GM19025 (cell line): Measurements from ENCODE around the gene C8G.

Experiments used
- ATAC-seq: cut with Tn5 transposase; IDR thresholded peaks from one replicate; pipeline ENCODE4 v1.9.1; 2021; ENCODE audit warnings: mild to moderate bottlenecking, low read depth, moderate library complexity; ENCODE audit not compliant: unreplicated experiment

The C8G gene

DNA sequence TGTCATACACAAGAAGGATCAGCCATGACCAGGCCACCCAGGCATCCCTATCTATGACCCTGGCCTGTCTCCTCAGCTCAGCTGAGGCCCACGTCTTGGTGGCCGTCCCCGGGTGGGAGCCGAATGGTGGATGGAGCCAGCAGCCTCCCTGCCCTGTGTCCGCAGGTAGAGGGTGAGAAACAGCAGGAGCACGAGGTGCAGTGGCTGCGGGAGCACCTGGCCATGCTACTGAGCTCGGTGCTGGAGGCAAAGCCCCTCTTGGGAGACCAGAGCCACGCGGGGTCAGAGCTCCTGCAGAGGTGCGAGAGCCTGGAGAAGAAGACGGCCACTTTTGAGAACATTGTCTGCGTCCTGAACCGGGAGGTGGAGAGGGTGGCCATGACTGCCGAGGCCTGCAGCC lies 25.0 kb upstream of the C8G start:
- no peak for ATAC-seq

GRCh38 chr9:136920734-136921231 lies 24.3 kb upstream of the C8G start:
- ATAC-seq: no peak

DNA sequence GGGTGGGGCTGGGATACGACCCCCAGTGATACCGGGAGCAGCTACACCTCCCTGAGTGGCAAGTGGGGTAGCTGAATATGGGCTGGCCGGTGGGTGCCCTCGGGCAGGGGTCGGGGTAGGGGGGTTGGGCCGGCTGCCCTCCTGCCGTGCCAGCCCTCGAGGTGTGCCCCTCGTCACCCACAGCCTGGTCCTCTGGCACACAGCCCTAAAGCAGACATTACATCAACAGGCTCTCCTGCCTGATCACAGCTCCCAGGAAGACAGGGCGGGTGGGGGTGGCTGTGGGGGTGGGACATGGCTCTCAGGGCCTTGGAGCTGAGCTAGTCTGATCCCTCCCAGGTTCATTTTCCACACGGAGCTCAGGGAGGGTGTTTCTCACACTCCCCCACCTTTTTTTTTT lies 23.7 kb upstream of the C8G start:
- ATAC-seq: no peak

DNA sequence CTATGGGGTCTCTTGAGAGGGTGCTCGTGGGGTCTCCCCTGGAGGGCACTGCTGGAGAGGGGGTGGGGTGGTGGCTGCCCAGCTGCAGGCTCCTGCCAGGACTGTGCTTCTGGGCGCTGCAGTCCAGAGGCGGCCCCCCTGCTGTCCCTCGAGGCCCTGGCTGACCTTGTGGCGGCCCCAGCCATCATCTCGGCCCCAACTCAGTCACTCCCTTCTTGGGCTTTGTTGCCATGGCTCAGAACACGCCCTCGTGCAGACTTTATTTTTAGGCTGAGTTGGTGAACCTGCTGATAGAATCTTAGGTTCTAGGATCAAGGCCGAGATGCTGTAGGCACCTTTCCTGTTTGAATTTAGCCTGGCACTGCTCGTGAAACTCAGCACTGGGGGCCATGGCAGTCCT lies 23.3 kb upstream of the C8G start:
- no peak for ATAC-seq

DNA sequence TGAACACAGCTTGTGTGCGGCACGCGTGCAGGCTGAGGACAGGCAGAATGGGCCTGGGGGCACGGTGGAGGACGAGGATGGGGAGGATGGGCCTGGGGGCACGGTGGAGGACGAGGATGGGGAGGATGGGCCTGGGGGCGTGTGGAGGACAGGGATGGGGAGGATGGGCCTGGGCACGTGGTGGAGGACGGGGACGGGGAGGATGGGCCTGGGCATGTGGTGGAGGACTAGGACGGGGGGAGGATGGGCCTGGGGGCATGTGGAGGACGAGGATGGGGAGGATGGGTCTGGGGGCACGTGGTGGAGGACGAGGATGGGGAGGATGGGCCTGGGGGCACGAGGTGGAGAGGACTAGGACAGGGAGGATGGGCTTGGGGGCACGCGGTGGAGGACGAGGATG lies 22.5 kb upstream of the C8G start:
- no peak for ATAC-seq

GRCh38 chr9:136923881-136924280 lies 21.2 kb upstream of the C8G start:
- no peak for ATAC-seq

DNA sequence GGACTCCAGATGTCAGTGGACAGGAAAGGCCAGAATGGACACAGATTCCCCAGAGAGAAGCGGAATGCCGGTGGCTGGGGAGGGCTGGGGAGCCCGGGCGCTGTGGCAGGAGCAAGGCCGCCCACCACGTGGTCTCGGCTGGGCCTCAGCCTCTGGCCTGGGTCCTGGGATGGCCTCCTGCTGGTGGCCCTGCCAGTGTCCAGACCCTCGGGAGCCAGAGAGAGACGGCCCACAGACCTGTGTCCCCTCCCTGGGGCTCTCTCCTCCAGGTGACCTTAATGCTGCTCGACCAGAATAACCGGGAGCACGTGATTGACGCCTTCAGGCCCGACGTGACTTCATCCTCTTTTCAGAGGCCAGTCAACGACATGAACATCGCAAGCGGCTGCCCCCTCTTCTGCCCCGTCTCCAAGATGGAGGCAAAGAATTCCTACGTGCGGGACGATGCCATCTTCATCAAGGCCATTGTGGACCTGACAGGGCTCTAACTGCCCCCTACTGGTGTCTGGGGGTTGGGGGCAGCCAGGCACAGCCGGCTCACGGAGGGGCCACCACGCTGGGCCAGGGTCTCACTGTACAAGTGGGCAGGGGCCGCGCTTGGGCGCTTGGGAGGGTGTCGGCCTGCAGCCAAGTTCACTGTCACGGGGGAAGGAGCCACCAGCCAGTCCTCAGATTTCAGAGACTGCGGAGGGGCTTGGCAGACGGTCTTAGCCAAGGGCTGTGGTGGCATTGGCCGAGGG lies 19.5 kb upstream of the C8G start:
- no peak for ATAC-seq

DNA sequence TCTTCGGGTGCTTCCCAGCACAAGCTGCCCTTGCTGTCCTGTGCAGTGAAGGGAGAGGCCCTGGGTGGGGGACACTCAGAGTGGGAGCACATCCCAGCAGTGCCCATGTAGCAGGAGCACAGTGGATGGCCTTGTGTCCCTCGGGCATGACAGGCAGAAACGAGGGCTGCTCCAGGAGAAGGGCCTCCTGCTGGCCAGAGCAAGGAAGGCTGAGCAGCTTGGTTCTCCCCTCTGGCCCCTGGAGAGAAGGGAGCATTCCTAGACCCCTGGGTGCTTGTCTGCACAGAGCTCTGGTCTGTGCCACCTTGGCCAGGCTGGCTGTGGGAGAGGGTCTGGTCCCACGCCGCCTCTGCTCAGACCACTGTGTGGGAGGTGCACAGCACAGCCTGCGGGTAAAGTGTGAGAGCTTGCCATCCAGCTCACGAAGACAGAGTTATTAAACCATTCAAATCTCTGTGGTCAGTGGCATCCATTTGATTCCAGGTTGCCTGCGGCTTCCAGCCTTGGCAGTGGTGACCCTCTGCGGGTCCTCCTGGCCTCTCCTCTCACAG lies 18.8 kb upstream of the C8G start:
- no peak for ATAC-seq

DNA sequence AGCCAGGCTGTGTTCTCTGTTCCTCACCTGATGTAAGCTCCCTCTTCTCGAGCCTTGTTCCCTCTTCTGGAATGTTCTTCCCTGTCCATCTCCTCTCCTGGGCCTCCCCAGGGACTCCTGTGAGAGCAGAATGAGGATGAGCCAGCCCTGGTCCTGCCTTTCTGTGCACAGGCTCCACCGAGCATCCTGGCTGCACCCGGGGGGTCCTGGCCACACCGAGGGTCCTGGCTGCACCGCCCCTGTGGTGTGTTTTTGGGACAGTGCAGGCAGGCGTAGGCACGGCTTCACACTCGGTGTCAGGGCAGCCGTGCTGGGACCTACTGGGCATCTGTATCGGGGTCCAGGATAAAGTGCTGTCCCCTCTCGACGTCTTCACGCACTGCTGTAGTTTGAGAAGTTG lies 18.3 kb upstream of the C8G start:
- no peak for ATAC-seq

- ATAC-seq: no peak
Measured at GRCh38 chr9:136927343-136928271, 17.4 kb upstream of the C8G start.

DNA sequence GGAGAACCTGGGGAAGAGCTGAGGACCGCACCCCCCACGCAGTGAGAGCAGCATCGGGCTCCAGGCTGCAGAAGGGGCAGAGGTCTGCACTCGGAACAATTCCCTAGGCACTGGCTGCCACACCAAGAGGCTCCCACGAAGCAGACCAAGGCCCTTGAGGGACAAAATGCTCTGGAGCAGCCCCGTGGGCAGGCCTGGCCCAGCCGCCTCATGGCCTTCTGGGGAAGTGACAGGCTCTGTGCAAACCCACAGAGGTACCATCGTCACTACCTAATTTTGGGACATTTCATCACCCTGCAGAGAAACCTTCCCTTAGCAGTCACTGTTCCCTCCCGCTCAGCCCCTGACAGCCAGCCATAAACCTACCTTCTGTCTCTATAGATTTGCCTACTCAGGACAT lies 16.5 kb upstream of the C8G start:
- no peak for ATAC-seq

DNA sequence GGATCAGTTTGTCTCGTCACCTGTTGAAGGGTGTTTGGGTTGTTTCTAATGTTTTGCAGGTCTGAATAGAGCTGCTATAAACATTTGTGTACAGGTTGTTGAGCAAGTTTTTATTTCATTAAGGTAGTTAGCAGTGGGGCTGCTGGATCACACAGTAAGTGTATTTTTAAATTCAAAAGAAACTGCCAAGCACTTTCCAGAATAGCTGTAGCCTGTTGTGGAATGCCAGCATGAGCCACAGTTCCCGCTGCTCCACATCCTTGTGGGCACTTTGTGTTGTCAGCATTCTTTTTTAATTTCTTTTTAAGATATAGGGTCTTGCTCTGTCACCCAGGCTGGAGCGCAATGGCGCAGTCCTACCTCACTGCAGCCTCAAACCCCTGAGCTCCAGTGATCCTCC lies 15.0 kb upstream of the C8G start:
- ATAC-seq: no peak

- ATAC-seq: no peak
Measured at GRCh38 chr9:136931611-136932130, 13.4 kb upstream of the C8G start.

DNA sequence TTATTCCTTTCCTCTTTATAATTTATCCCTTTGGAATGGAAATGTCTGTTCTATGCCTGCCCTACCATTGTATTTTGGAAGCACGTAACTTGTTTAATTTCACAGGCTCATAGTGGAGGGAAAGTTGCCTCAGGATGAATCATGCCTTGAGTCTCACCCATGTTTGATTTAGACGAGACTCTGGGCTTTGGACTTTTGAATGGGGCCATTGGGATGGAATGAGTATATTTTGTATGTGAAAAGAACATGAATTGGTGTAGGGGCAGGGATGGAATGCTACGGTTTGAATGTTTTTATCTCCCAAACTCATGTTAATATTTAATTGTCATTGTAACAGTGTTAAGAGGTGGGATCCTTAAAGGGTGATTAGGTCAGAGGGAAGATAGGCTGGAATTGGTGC lies 10.8 kb upstream of the C8G start:
- ATAC-seq: no peak

- ATAC-seq: no peak
Measured at GRCh38 chr9:136935651-136936050, 9.4 kb upstream of the C8G start.

GRCh38 chr9:136936645-136937170 lies 8.3 kb upstream of the C8G start:
- no peak for ATAC-seq

- no peak for ATAC-seq
Measured at GRCh38 chr9:136937186-136938001, 7.6 kb upstream of the C8G start.

GRCh38 chr9:136939431-136939995 lies 5.5 kb upstream of the C8G start:
- ATAC-seq: no peak

DNA sequence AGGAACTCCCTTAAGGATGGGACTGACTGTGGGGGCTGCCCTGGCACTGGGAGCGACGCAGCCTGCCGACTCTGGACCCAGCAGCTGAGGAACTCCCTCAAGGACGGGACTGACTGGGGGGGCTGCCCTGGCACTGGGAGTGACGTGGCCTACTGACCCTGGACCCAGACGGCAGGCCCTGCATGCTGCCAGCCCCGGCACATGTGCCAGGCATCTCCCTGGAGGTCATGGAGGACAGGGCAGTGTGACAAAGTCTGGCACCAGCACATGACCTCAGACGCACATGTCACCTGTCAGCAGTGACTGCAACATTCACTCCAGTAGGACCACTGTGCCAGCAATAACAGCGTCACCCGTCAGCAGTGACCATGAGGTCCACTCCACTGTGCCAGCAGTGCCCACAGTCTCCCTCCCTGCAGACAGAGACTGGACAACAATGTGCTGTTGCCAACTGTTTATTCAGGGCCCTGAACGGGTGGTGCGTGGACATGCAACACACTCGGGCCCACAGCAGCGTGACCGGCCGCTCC lies 5.0 kb upstream of the C8G start:
- ATAC-seq: no peak
